Progenitor cell of endocrine pancreas (in vitro differentiated cells): ENCODE measurements around the gene ELN. TPM values are rescaled to one million over a fixed set of nuclear protein-coding genes. Genes with fewer than 3 reads are reported as not detected.

Source experiments
- DNase-seq: peaks from one replicate; pipeline ENCODE4 v3.0.0; 2021; ENCODE audit warnings: low spot score; ENCODE audit not compliant: unreplicated experiment
- H3K27ac Mint-ChIP-seq: 2 replicates; pipeline ENCODE4 v1.8.0; 2021; ENCODE audit warnings: mild to moderate bottlenecking, moderate library complexity, mixed read lengths
- H3K27me3 Mint-ChIP-seq: 2 replicates; pipeline ENCODE4 v1.8.0; 2021; ENCODE audit warnings: mixed read lengths
- H3K36me3 Mint-ChIP-seq: 2 replicates; pipeline ENCODE4 v1.8.0; 2022; ENCODE audit warnings: mixed read lengths; ENCODE audit not compliant: insufficient read depth
- H3K4me1 Mint-ChIP-seq: 2 replicates; pipeline ENCODE4 v1.8.0; 2021; ENCODE audit warnings: low read depth, mixed read lengths
- H3K4me3 Mint-ChIP-seq: 2 replicates; pipeline ENCODE4 v1.8.0; 2021; ENCODE audit warnings: low read depth, mild to moderate bottlenecking, moderate library complexity, mixed read lengths
- H3K9me3 Mint-ChIP-seq: 2 replicates; pipeline ENCODE4 v1.8.0; 2021; ENCODE audit warnings: low read depth, mixed read lengths
- CTCF ChIP-seq: fragments of 200-600 bp; sonication (generic); IDR thresholded peaks from one replicate; pipeline ENCODE4 v1.5.0; 2021; ENCODE audit warnings: antibody characterized with exemption, mild to moderate bottlenecking; ENCODE audit not compliant: unreplicated experiment
- total RNA-seq: library from RNA; stranded (reverse); gene quantifications from 2 replicates; pipeline ENCODE4 v1.2.1, GENCODE V29; 2021

ELN gene
- total RNA-seq, 1 donor from 2014 or later = 0.26 TPM

GRCh38 chr7:74032191-74032490, 4.2 kb downstream of the ELN start:
- Mint-ChIP-seq H3K27ac (no peak overlapping the region), H3K9me3 (no peaks in the 10 kb centered on the region), H3K4me1 (peaks cover 10% of the 10 kb centered on the region), H3K27me3 (peaks cover 21% of the 10 kb centered on the region), H3K36me3 (no peaks in the 10 kb centered on the region), H3K4me3 (no peak overlapping the region)
- DNase-seq = no peak
- no peak for TF ChIP-seq CTCF

- H3K4me1 Mint-ChIP-seq = peaks cover 10% of the 10 kb centered on the region
- no peak overlapping the region for H3K27ac Mint-ChIP-seq
- H3K36me3 Mint-ChIP-seq = no peaks in the 10 kb centered on the region
- no peak for DNase-seq
- no peaks in the 10 kb centered on the region for H3K9me3 Mint-ChIP-seq
- H3K4me3 Mint-ChIP-seq = no peak overlapping the region
- peaks cover 21% of the 10 kb centered on the region for H3K27me3 Mint-ChIP-seq
- no peak for TF ChIP-seq CTCF
These were observed 4.8 kb downstream of the ELN start for GRCh38 chr7:74032624-74033371.

GRCh38 chr7:74033372-74034311, 5.7 kb downstream of the ELN start:
- H3K27me3 Mint-ChIP-seq = peaks cover 20% of the 10 kb centered on the region
- H3K4me3 Mint-ChIP-seq = no peak overlapping the region

GRCh38 chr7:74037609-74038008, 9.6 kb downstream of the ELN start:
- Mint-ChIP-seq H3K4me3 (no peak overlapping the region), H3K4me1 (peaks cover 3% of the 10 kb centered on the region), H3K9me3 (no peaks in the 10 kb centered on the region), H3K27ac (no peak overlapping the region), H3K27me3 (peaks cover 7% of the 10 kb centered on the region), H3K36me3 (no peaks in the 10 kb centered on the region)
- no peak for TF ChIP-seq CTCF
- DNase-seq = no peak

More at GRCh38 chr7:74033372-74034311, 5.7 kb downstream of the ELN start:
- Mint-ChIP-seq H3K27ac (no peak overlapping the region), H3K4me1 (peaks cover 10% of the 10 kb centered on the region), H3K9me3 (no peaks in the 10 kb centered on the region), H3K36me3 (no peaks in the 10 kb centered on the region)
- TF ChIP-seq CTCF = no peak
- no peak for DNase-seq

- H3K4me3 Mint-ChIP-seq = no peak overlapping the region
- H3K27ac Mint-ChIP-seq = no peak overlapping the region
- peaks cover 3% of the 10 kb centered on the region for H3K27me3 Mint-ChIP-seq
- peaks cover 5% of the 10 kb centered on the region for H3K4me1 Mint-ChIP-seq
- no peak for DNase-seq
- H3K36me3 Mint-ChIP-seq = no peaks in the 10 kb centered on the region
- TF ChIP-seq CTCF = no peak
- H3K9me3 Mint-ChIP-seq = no peaks in the 10 kb centered on the region
These were observed 10.4 kb downstream of the ELN start for GRCh38 chr7:74038194-74038961.
